Loucy (cell line): ENCODE data around the gene ZNF75A.

Source experiments
- H2AFZ ChIP-seq: fragments of 200-600 bp; sonication (generic); 2 replicates; pipeline ENCODE4 v1.6.0; 2016; ENCODE audit warnings: antibody characterized with exemption, mild to moderate bottlenecking, low read length, moderate library complexity
- H3F3A ChIP-seq: fragments of 200-600 bp; 2 replicates; pipeline ENCODE4 v1.6.0; 2016; ENCODE audit warnings: antibody characterized with exemption, low read depth, mild to moderate bottlenecking
- H3K27me3 ChIP-seq: fragments of 200-600 bp; sonication (generic); 2 replicates; pipeline ENCODE4 v1.6.1; 2014; ENCODE audit warnings: low read length, mild to moderate bottlenecking; ENCODE audit not compliant: insufficient read depth, poor library complexity, severe bottlenecking
- H3K36me3 ChIP-seq: fragments of 200-600 bp; sonication (generic); 2 replicates; pipeline ENCODE4 v1.6.1; 2016; ENCODE audit warnings: low read length; ENCODE audit not compliant: insufficient read depth
- H3K4me1 ChIP-seq: fragments of 200-600 bp; sonication (generic); 2 replicates; pipeline ENCODE4 v1.5.1; 2014; ENCODE audit warnings: low read length, mild to moderate bottlenecking; ENCODE audit not compliant: insufficient read depth, poor library complexity, severe bottlenecking
- H3K4me2 ChIP-seq: fragments of 200-600 bp; sonication (generic); 2 replicates; pipeline ENCODE4 v1.6.0; 2014; ENCODE audit warnings: antibody characterized with exemption, low read length, low read depth, mild to moderate bottlenecking; ENCODE audit not compliant: poor library complexity, severe bottlenecking
- H3K4me3 ChIP-seq: fragments of 200-600 bp; sonication (generic); 2 replicates; pipeline ENCODE4 v1.5.1; 2014; ENCODE audit warnings: low read length, mild to moderate bottlenecking, mixed read lengths; ENCODE audit not compliant: poor library complexity, severe bottlenecking
- H3K79me2 ChIP-seq: fragments of 200-600 bp; sonication (generic); 2 replicates; pipeline ENCODE4 v1.6.1; 2014; ENCODE audit warnings: low read length; ENCODE audit not compliant: insufficient read depth
- H3K9ac ChIP-seq: fragments of 200-600 bp; sonication (generic); 2 replicates; pipeline ENCODE4 v1.6.0; 2014; ENCODE audit warnings: mild to moderate bottlenecking, low read depth, low read length, moderate library complexity; ENCODE audit not compliant: poor library complexity, severe bottlenecking
- H3K9me2 ChIP-seq: fragments of 200-600 bp; sonication (generic); replicated peaks from 2 replicates; pipeline ENCODE4 v1.6.1; 2016; ENCODE audit warnings: low read depth, low read length, mixed read lengths
- H3K9me3 ChIP-seq: fragments of 200-600 bp; sonication (generic); 2 replicates; pipeline ENCODE4 v1.6.1; 2014; ENCODE audit warnings: mild to moderate bottlenecking, antibody characterized with exemption, low read length, low read depth; ENCODE audit not compliant: insufficient read depth
- H4K20me1 ChIP-seq: fragments of 200-600 bp; sonication (generic); 2 replicates; pipeline ENCODE4 v1.6.0; 2014; ENCODE audit warnings: antibody characterized with exemption, low read length, mild to moderate bottlenecking; ENCODE audit not compliant: insufficient read depth, poor library complexity, severe bottlenecking
- EZH2phosphoT487 ChIP-seq: fragments of 200-600 bp; IDR thresholded peaks from 2 replicates; pipeline ENCODE4 v1.6.1; 2018; ENCODE audit warnings: antibody characterized with exemption, mild to moderate bottlenecking, moderate library complexity, borderline replicate concordance
- TF ChIP-seq, protein P1 (sequence below): fragments of 200-600 bp; sonication (generic); conservative IDR thresholded peaks from 2 replicates; pipeline ENCODE4 v1.5.1; 2014; ENCODE audit warnings: mild to moderate bottlenecking, antibody characterized with exemption, low read length

Gene ZNF75A

DNA sequence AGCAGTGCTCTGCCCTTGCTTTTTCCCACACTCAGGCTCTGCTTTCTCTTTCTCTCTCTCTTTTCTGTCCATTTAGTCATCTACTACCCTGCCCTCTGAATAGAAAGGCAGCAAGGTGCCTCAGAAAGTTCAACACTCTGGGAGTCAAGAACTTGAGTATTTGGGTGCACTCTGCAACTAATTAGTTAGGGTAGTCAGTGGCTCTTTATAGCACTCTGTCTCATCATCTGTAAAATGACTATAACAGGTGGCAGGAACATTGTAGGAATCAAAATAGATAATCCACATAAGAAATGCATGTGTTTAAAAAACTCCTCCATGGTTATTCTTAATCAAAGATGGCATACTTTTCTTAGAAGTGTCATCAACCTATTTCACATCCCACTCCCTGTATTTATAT lies 57.6 kb downstream of the ZNF75A start:
- no peaks in the 10 kb centered on the region for H3K36me3 ChIP-seq
- H3K4me1 ChIP-seq, result no peaks in the 10 kb centered on the region
- H3K27me3 ChIP-seq, result no peaks in the 10 kb centered on the region
- no peak overlapping the region for H3K4me2 ChIP-seq
- H2AFZ ChIP-seq, result no peak overlapping the region
- no peaks in the 10 kb centered on the region for H3K9me3 ChIP-seq
- H3K9ac ChIP-seq, result no peak overlapping the region
- no peaks in the 10 kb centered on the region for H4K20me1 ChIP-seq
- H3K79me2 ChIP-seq, result no peaks in the 10 kb centered on the region
- TF ChIP-seq, protein P1, sequence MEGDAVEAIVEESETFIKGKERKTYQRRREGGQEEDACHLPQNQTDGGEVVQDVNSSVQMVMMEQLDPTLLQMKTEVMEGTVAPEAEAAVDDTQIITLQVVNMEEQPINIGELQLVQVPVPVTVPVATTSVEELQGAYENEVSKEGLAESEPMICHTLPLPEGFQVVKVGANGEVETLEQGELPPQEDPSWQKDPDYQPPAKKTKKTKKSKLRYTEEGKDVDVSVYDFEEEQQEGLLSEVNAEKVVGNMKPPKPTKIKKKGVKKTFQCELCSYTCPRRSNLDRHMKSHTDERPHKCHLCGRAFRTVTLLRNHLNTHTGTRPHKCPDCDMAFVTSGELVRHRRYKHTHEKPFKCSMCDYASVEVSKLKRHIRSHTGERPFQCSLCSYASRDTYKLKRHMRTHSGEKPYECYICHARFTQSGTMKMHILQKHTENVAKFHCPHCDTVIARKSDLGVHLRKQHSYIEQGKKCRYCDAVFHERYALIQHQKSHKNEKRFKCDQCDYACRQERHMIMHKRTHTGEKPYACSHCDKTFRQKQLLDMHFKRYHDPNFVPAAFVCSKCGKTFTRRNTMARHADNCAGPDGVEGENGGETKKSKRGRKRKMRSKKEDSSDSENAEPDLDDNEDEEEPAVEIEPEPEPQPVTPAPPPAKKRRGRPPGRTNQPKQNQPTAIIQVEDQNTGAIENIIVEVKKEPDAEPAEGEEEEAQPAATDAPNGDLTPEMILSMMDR, result no peak
- no peak for TF ChIP-seq EZH2phosphoT487
- H3F3A ChIP-seq, result no peaks in the 10 kb centered on the region
- no peak overlapping the region for H3K4me3 ChIP-seq
- no peaks in the 10 kb centered on the region for H3K9me2 ChIP-seq

DNA sequence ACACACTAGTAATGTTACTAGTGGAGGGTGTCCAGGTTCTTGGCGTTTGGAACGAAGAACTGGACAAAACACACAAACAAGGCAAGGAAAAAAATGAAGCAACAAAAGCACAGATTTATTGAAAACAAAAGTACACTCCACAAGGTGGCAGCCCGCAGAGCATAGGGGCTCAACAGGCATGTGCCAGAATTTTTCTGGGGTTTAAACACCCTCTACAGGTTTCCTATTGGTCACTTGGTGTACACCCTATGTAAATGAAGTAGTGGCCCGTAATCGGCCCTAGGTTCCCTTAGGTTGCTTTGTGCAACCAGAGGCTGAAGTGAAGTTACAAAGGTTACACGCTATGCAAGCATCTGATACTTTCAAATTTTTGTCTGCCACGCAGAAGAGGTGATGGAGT lies 58.5 kb downstream of the ZNF75A start:
- H2AFZ ChIP-seq, result no peak overlapping the region
- no peaks in the 10 kb centered on the region for H3K36me3 ChIP-seq
- H3K27me3 ChIP-seq, result no peaks in the 10 kb centered on the region
- H4K20me1 ChIP-seq, result no peaks in the 10 kb centered on the region
- no peaks in the 10 kb centered on the region for H3K4me1 ChIP-seq
- H3F3A ChIP-seq, result no peaks in the 10 kb centered on the region
- no peak overlapping the region for H3K9ac ChIP-seq
- H3K4me2 ChIP-seq, result no peak overlapping the region
- H3K9me2 ChIP-seq, result no peaks in the 10 kb centered on the region
- H3K79me2 ChIP-seq, result no peaks in the 10 kb centered on the region
- no peaks in the 10 kb centered on the region for H3K9me3 ChIP-seq
- H3K4me3 ChIP-seq, result no peak overlapping the region
- TF ChIP-seq, protein P1, result no peak; the same call in 1 of the 2 replicates
- no peak for TF ChIP-seq EZH2phosphoT487

DNA sequence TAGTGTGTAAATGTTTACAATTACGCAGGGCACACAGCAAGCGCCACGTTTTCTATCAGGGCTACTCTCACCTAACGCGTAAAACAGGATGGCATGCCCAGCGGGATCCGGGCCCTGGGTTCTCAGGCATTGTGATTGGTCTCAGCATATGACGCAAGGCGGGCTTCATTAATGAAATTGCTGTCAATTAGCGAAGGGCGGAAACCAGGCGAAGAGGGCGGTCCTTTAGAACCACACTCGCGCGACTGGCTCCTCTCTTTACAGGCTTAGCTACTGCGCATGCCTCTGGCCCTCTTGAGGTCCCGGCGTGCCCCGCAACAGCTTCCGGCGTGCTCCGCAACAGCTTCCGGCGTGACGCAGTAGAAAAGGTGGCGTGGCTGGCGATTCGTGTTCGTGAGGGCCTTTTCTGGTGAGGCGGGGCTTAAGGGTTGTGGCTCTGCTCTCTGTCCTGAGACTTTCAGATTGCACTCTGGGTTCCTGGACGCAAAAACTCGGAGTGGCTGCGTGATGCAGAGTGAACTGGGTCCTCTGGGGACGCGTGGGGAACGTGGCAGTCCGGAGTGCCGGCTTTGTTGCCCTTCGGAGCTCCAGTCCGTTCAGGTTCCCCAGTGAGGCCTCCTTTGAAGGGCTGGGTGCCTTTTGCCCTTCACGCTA lies 59.6 kb downstream of the ZNF75A start:
- TF ChIP-seq, protein P1, result no peak
- TF ChIP-seq EZH2phosphoT487, result no peak
- no peaks in the 10 kb centered on the region for H3K79me2 ChIP-seq
- H3K4me3 ChIP-seq, result no peak overlapping the region
- no peaks in the 10 kb centered on the region for H4K20me1 ChIP-seq
- no peaks in the 10 kb centered on the region for H3K9me2 ChIP-seq
- H3K9me3 ChIP-seq, result no peaks in the 10 kb centered on the region
- no peaks in the 10 kb centered on the region for H3K36me3 ChIP-seq
- no peak overlapping the region for H2AFZ ChIP-seq
- H3K9ac ChIP-seq, result no peak overlapping the region
- no peaks in the 10 kb centered on the region for H3K27me3 ChIP-seq
- no peaks in the 10 kb centered on the region for H3F3A ChIP-seq
- H3K4me1 ChIP-seq, result no peaks in the 10 kb centered on the region
- no peak overlapping the region for H3K4me2 ChIP-seq
